Immature natural killer cell (primary cell): ENCODE data around the gene UCHL1. TPM values are rescaled to one million over a fixed set of nuclear protein-coding genes. Genes with fewer than 3 reads are reported as not detected.

Experiments
- DNase-seq, 3 donors: peaks; one replicate each; pipeline ENCODE4 v3.0.0; 2022; ENCODE audit warnings: mixed read lengths in 1 of 3
- H3K27ac Mint-ChIP-seq, 6 donors: one replicate each; pipeline ENCODE4 v1.8.0; 2020; ENCODE audit warnings: mixed read lengths in 6 of 6, mild to moderate bottlenecking in 5 of 6, inconsistent platforms in 4 of 6, moderate library complexity in 3 of 6
- H3K27me3 Mint-ChIP-seq, 3 donors: one replicate each; pipeline ENCODE4 v1.8.0; 2020 to 2021; ENCODE audit warnings: low read depth in 3 of 3, mild to moderate bottlenecking in 3 of 3, mixed read lengths in 3 of 3, moderate library complexity in 3 of 3, inconsistent platforms in 1 of 3
- H3K36me3 Mint-ChIP-seq, 3 donors: one replicate each; pipeline ENCODE4 v1.8.0; 2020; ENCODE audit warnings: mixed read lengths in 3 of 3, inconsistent platforms in 2 of 3, mild to moderate bottlenecking in 2 of 3
- H3K4me1 Mint-ChIP-seq, 2 donors: one replicate each; pipeline ENCODE4 v1.8.0; 2020; ENCODE audit warnings: inconsistent platforms in 2 of 2, mild to moderate bottlenecking in 2 of 2, mixed read lengths in 2 of 2, moderate library complexity in 1 of 2
- H3K4me3 Mint-ChIP-seq, 5 donors: one replicate each; pipeline ENCODE4 v1.8.0; 2020; ENCODE audit warnings: mild to moderate bottlenecking in 5 of 5, mixed read lengths in 5 of 5, inconsistent platforms in 3 of 5, moderate library complexity in 3 of 5
- H3K9me3 Mint-ChIP-seq, 6 donors: one replicate each; pipeline ENCODE4 v1.8.0; 2020; ENCODE audit warnings: mild to moderate bottlenecking in 6 of 6, mixed read lengths in 6 of 6, inconsistent platforms in 4 of 6, moderate library complexity in 3 of 6
- polyA plus RNA-seq, 3 donors: library from polyadenylated mRNA; unstranded; fragments of 300-500 nt; fragmentation: Illumina TruSeq; gene quantifications; one replicate each; pipeline ENCODE4 v1.2.3, GENCODE V29; 2021

Gene UCHL1
- not detected for polyA plus RNA-seq

GRCh38 chr4:41256740-41257256 is at the start of gene UCHL1:
UCHL1 (plus strand) TSS chr4:41256928; CDS start chr4:41256977, 49 bp downstream.
- H3K4me3 Mint-ChIP-seq, result peak within 1 kb of the TSS; percentile 22 to 68 (median 57)
- peaks cover 5 to 6% of the 10 kb centered on the region in 2 donors for H3K4me1 Mint-ChIP-seq
- H3K36me3 Mint-ChIP-seq, result peaks cover 0 to 4% (median 0%) of the 10 kb centered on the region in 3 donors
- H3K27me3 Mint-ChIP-seq, result peaks cover 0 to 15% (median 7%) of the 10 kb centered on the region in 3 donors
- H3K9me3 Mint-ChIP-seq, result peaks cover 0 to 13% (median 4%) of the 10 kb centered on the region in 6 donors
- H3K27ac Mint-ChIP-seq, result no peak within 1 kb of the TSS
- DNase-seq, result no peak

- Mint-ChIP-seq H3K4me3 (peak overlapping the region in 1 of 5 donors; percentile 14), H3K36me3 (no peaks in the 10 kb centered on the region), H3K9me3 (peaks cover 0 to 3% (median 0%) of the 10 kb centered on the region in 6 donors), H3K27me3 (peaks cover 0 to 7% (median 4%) of the 10 kb centered on the region in 3 donors), H3K4me1 (no peaks in the 10 kb centered on the region), H3K27ac (no peak overlapping the region)
- DNase-seq, result no peak
These were observed 49.4 kb upstream of the UCHL1 start for GRCh38 chr4:41207291-41207831.

DNA sequence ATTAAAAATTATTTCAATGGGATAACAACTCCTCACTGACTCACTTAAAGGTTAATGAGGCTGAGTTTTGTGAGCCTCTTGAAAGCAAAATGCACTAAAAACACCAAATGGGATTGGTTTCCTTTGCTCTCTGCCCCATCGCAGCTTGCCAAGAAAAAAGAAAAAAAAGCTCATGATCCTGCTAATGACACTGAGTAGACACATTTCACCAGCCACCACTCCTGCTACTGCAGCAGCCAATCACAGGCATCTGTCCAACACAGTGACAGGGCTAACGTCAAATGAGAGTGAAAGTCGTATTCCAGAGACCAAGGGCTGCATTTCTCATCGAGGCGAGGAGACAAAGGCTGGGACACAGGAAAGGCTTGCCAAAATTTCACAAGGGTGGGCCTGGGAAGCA is 47.5 kb upstream of the UCHL1 start:
- Mint-ChIP-seq H3K9me3 (peaks cover 0 to 5% (median 1%) of the 10 kb centered on the region in 6 donors), H3K27me3 (peaks cover 4 to 15% (median 12%) of the 10 kb centered on the region in 3 donors), H3K36me3 (no peaks in the 10 kb centered on the region), H3K4me1 (no peaks in the 10 kb centered on the region), H3K27ac (no peak overlapping the region), H3K4me3 (no peak overlapping the region)
- DNase-seq, result no peak

DNA sequence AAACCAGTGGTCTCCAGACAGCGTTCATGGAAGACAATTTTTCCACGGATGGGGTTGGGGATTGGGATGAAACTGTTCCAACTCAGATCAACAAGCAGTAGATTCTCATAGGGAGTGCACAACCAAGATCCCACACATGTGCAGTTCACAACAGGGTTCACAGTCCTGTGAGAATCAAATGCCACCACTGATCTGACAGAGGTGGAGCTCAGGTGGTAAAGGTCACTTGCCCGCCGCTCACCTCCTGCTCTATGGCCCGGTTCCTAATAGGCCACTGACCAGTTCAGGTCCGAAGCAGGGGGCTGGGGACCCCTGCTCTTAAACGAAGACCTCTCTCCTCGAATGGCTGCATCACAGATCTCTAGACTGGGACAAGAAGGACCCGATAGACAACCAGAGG is 46.8 kb upstream of the UCHL1 start:
- Mint-ChIP-seq H3K4me1 (peaks cover 0 to 2% of the 10 kb centered on the region in 2 donors), H3K36me3 (no peaks in the 10 kb centered on the region), H3K27ac (no peak overlapping the region), H3K4me3 (no peak overlapping the region), H3K27me3 (peaks cover 4 to 15% (median 12%) of the 10 kb centered on the region in 3 donors), H3K9me3 (peaks cover 0 to 5% (median 1%) of the 10 kb centered on the region in 6 donors)
- no peak for DNase-seq

- Mint-ChIP-seq H3K4me3 (peak overlapping the region in 1 of 5 donors; percentile 42), H3K4me1 (peaks cover 6 to 19% of the 10 kb centered on the region in 2 donors), H3K36me3 (peaks cover 0 to 5% (median 4%) of the 10 kb centered on the region in 3 donors), H3K9me3 (peaks cover 0 to 16% (median 2%) of the 10 kb centered on the region in 6 donors), H3K27me3 (peaks cover 12 to 20% (median 20%) of the 10 kb centered on the region in 3 donors), H3K27ac (no peak overlapping the region)
- no peak for DNase-seq
These were observed 44.6 kb upstream of the UCHL1 start for GRCh38 chr4:41211951-41212615.

DNA sequence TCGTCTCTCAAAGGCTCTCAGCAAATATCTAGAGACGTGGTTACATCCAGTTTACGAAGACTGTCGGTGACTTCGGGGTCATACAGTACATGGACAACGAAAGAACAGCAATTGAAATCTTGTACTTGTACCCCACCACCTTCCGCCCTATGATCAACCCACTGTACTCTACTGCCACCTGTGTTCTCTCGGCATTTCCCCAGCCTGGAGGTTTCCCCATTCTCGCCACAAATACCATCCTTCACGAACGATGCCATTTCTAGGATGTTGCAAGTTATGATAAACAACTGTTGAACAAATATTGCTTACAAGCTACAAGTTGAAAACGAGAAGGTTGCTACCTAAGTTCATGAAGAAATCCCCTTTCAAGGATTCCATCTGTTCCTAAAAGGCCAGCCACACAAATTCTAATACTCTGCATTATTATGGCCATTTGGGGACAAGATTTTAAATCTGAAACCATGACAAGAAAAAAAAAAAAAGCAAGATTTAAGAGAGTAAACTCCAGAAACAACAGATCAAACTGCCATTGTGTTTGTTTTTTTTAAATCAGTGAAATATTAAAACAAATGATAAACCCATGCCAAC is 44.0 kb upstream of the UCHL1 start:
- no peak overlapping the region for H3K27ac Mint-ChIP-seq
- no peak for DNase-seq

GRCh38 chr4:41213625-41214135 is 43.0 kb upstream of the UCHL1 start:
- peaks cover 0 to 18% (median 1%) of the 10 kb centered on the region in 6 donors for H3K9me3 Mint-ChIP-seq
- H3K27ac Mint-ChIP-seq, result no peak overlapping the region
- H3K27me3 Mint-ChIP-seq, result peaks cover 14 to 22% (median 20%) of the 10 kb centered on the region in 3 donors
- peaks cover 6 to 21% of the 10 kb centered on the region in 2 donors for H3K4me1 Mint-ChIP-seq
- peak overlapping the region in 2 of 5 donors; percentile 36 to 48 for H3K4me3 Mint-ChIP-seq
- no peak for DNase-seq
- H3K36me3 Mint-ChIP-seq, result peaks cover 0 to 5% (median 4%) of the 10 kb centered on the region in 3 donors

More for the DNA sequence above, 44.0 kb upstream of the UCHL1 start:
- Mint-ChIP-seq H3K9me3 (peaks cover 0 to 18% (median 2%) of the 10 kb centered on the region in 6 donors), H3K27me3 (peaks cover 14 to 22% (median 20%) of the 10 kb centered on the region in 3 donors), H3K4me3 (peak overlapping the region in 2 of 5 donors; percentile 6 to 42), H3K36me3 (peaks cover 0 to 5% (median 4%) of the 10 kb centered on the region in 3 donors), H3K4me1 (peaks cover 6 to 21% of the 10 kb centered on the region in 2 donors)

DNA sequence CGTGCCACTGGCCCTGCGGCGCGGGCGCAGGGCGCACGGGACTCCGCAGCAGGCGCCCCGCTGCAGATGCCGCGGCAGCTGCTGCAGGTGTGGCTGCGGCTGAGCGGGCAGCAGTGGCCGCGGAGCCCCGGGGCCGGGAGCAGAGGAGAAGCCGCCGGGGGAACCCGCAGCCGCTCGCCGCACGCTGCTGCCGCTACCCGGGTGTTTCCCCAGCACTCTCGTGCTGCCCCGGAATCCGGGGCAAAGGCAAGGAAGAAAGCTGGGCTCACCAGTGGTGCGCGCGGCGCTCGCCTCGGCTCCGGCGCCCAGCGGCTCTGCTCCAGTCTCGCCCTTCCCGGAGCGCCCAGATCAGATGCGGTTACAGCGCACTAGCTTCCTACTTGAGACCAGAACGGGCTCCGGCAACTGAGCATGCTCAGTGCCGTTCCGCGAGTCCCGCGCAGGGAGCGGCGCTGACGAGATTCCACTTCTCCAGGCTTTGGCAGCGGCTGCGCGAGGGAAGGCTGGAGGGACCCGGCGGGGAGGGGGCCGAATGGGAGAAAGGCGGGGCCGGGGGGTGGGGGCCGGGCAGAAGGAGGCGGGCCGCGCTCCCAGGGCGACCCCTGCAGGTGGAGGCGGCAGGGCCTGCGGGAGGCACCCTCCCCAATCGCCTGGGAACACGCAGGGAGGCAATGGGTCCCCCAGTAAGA is 42.4 kb upstream of the UCHL1 start, which contains the start of gene APBB2:
APBB2 (minus strand) TSS at position 407 of the 689 bp plus-strand sequence. CDS start 181,288 bp downstream, outside the sequence.
- H3K27me3 Mint-ChIP-seq, result peaks cover 14 to 22% (median 20%) of the 10 kb centered on the region in 3 donors
- peak within 1 kb of the TSS in 2 of 5 donors; percentile 62 to 75 for H3K4me3 Mint-ChIP-seq
- peaks cover 6 to 21% of the 10 kb centered on the region in 2 donors for H3K4me1 Mint-ChIP-seq
- H3K27ac Mint-ChIP-seq, result no peak within 1 kb of the TSS
- H3K9me3 Mint-ChIP-seq, result peaks cover 0 to 18% (median 1%) of the 10 kb centered on the region in 6 donors
- DNase-seq, result no peak
- peaks cover 0 to 5% (median 4%) of the 10 kb centered on the region in 3 donors for H3K36me3 Mint-ChIP-seq

DNA sequence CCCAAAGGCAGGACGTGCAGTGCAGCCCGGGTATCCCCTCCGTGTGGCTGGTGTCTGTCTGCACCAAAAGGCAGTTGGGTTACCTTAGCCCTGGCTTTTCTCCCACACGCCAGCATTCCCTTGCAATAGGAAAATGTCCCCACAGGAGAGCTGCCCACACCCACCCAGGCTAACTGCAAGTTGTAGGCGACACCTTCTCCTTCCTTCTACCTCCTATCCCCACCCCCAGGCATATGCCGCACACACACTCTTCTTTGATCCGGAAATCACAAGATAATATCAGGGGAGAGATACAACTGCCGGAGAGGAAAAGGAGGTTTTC is 41.9 kb upstream of the UCHL1 start:
- DNase-seq, result no peak
- Mint-ChIP-seq H3K27me3 (peaks cover 14 to 22% (median 20%) of the 10 kb centered on the region in 3 donors), H3K27ac (no peak overlapping the region), H3K9me3 (peaks cover 0 to 18% (median 1%) of the 10 kb centered on the region in 6 donors), H3K4me1 (peaks cover 6 to 21% of the 10 kb centered on the region in 2 donors), H3K4me3 (peak overlapping the region in 2 of 5 donors; percentile 48), H3K36me3 (peaks cover 0 to 5% (median 4%) of the 10 kb centered on the region in 3 donors)

GRCh38 chr4:41215155-41215554 is 41.6 kb upstream of the UCHL1 start:
- Mint-ChIP-seq H3K9me3 (peaks cover 0 to 18% (median 1%) of the 10 kb centered on the region in 6 donors), H3K27me3 (peaks cover 16 to 24% (median 20%) of the 10 kb centered on the region in 3 donors), H3K4me3 (peak overlapping the region in 2 of 5 donors; percentile 48 to 62), H3K27ac (no peak overlapping the region), H3K4me1 (peaks cover 6 to 21% of the 10 kb centered on the region in 2 donors), H3K36me3 (peaks cover 0 to 5% (median 4%) of the 10 kb centered on the region in 3 donors)
- DNase-seq, result no peak

- Mint-ChIP-seq H3K36me3 (peaks cover 0 to 5% (median 4%) of the 10 kb centered on the region in 3 donors), H3K27ac (no peak overlapping the region), H3K4me1 (peaks cover 6 to 21% of the 10 kb centered on the region in 2 donors), H3K9me3 (peaks cover 0 to 18% (median 2%) of the 10 kb centered on the region in 6 donors), H3K4me3 (peak overlapping the region; percentile 24 to 69 (median 43)), H3K27me3 (peaks cover 17 to 25% (median 20%) of the 10 kb centered on the region in 3 donors)
- DNase-seq, result no peak
These were observed 40.8 kb upstream of the UCHL1 start for GRCh38 chr4:41215969-41216293.

DNA sequence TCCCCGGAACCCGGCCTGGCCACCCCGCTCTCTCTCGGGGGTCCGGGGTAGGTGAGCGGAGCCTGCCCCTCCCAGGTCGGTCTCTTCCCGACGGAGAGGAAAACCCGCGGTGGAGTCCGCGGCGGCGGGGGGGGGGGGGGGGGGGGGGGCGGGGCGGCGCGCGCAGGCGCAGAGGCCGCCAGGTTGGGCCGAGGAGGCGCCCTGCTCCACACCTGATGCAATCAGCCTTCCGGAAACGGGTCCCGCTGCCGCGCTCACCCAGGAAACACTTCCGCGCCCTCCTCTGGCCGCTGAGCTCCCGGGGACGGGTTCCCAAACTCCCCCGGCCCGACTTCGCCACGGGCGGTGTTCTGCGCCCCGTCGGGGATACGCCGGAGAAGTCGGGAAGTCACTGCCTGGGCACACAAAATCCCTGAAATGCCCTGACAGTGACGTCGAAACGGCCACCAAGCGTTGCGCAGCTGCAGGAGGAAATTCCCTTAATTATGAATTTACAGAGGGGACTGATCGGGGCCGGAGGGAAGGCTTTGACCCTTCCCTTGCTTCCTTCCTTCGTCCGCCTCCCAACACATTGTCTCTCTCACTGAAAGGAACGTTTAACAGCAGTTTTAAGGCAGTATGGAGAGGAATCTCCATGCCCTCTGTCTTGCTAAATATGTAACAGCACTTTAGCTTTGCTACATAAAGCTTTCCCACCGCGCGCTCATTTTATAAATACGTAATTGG is 40.3 kb upstream of the UCHL1 start:
- Mint-ChIP-seq H3K27ac (no peak overlapping the region), H3K4me1 (peaks cover 6 to 21% of the 10 kb centered on the region in 2 donors)

More for the DNA sequence above, 40.3 kb upstream of the UCHL1 start:
- Mint-ChIP-seq H3K9me3 (peaks cover 0 to 18% (median 2%) of the 10 kb centered on the region in 6 donors), H3K36me3 (peaks cover 0 to 5% (median 4%) of the 10 kb centered on the region in 3 donors), H3K27me3 (peaks cover 17 to 28% (median 20%) of the 10 kb centered on the region in 3 donors), H3K4me3 (peak overlapping the region; percentile 7 to 67 (median 50))
- DNase-seq, result no peak
